Adrenal gland (tissue), 5 donors: ENCODE results near the gene FAM229A.

Source experiments
- POLR2A ChIP-seq, 2 donors: fragments of 450-650 bp; IDR thresholded peaks; one replicate each; pipeline ENCODE4 v1.6.1; 2017; ENCODE audit warnings: antibody characterized with exemption in 2 of 2, mild to moderate bottlenecking in 2 of 2, moderate library complexity in 1 of 2
- TF ChIP-seq, protein P1 (sequence below), 6 experiments: fragments of 450-650 bp in 4 of 6; fragments of 200-600 bp in 2 of 6; sonication (generic) in 1 of 6; IDR thresholded peaks; 1 replicate in 5 of 6; 2 replicates in 1 of 6; pipeline versions ENCODE4 v1.5.1 to v1.8.0; 2016 to 2021; ENCODE audit warnings: antibody characterized with exemption in 6 of 6, mild to moderate bottlenecking in 2 of 6, moderate library complexity in 1 of 6
- donor health status: DM: no; HTN: no; CAD: no.

GRCh38 chr1:32330558-32331151 lies 31.6 kb downstream of the FAM229A start:
- TF ChIP-seq, protein P1, sequence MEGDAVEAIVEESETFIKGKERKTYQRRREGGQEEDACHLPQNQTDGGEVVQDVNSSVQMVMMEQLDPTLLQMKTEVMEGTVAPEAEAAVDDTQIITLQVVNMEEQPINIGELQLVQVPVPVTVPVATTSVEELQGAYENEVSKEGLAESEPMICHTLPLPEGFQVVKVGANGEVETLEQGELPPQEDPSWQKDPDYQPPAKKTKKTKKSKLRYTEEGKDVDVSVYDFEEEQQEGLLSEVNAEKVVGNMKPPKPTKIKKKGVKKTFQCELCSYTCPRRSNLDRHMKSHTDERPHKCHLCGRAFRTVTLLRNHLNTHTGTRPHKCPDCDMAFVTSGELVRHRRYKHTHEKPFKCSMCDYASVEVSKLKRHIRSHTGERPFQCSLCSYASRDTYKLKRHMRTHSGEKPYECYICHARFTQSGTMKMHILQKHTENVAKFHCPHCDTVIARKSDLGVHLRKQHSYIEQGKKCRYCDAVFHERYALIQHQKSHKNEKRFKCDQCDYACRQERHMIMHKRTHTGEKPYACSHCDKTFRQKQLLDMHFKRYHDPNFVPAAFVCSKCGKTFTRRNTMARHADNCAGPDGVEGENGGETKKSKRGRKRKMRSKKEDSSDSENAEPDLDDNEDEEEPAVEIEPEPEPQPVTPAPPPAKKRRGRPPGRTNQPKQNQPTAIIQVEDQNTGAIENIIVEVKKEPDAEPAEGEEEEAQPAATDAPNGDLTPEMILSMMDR (IDR thresholded peaks at IDR 0.05) = no peak
- no peak for TF ChIP-seq POLR2A (IDR thresholded peaks at IDR 0.05)
